CD4-positive, alpha-beta T cell (primary cell): ENCODE data around the gene CWF19L2. TPM values are rescaled to one million over a fixed set of nuclear protein-coding genes. Genes with fewer than 3 reads are reported as not detected.

ENCODE experiments used
- ATAC-seq: fragments of 200-7000 bp; cut with Tn5 transposase; one replicate; pipeline ENCODE4 v1.10.0; 2022; ENCODE audit warnings: mild to moderate bottlenecking; ENCODE audit not compliant: poor library complexity
- CTCF ChIA-PET: fragments of 350-600 bp; sonication (Branson Sonifier 250); formaldehyde crosslinking; loops from one replicate; lab custom pipeline; 2021; ENCODE audit warnings: antibody characterized with exemption, inconsistent platforms; lab: Charles Lee
- POLR2A ChIA-PET: fragments of 350-600 bp; sonication (Branson Sonifier 250); formaldehyde crosslinking; loops from one replicate; lab custom pipeline; 2021; ENCODE audit warnings: antibody characterized with exemption, inconsistent platforms; lab: Charles Lee
- DNase-seq, 14 experiments: peaks; one replicate each; pipeline ENCODE4 v3.0.0-alpha.2; 2013 to 2020; ENCODE audit warnings: mixed read lengths in 2 of 14
- H3K27ac ChIP-seq, 2 donors: one replicate each; pipeline versions ENCODE4 v1.5.1 to v1.7.0; 2013; ENCODE audit warnings: low read length in 2 of 2, low read depth in 1 of 2, mild to moderate bottlenecking in 1 of 2
- H3K27me3 ChIP-seq, 2 experiments: 1 replicate in 1 of 2; 2 replicates in 1 of 2; pipeline versions ENCODE4 v1.6.1 to v1.7.0; 2013; ENCODE audit warnings: low read length in 2 of 2, control low read depth in 1 of 2, mild to moderate bottlenecking in 1 of 2, moderate library complexity in 1 of 2; ENCODE audit not compliant: insufficient read depth in 2 of 2, control insufficient read depth in 1 of 2
- H3K36me3 ChIP-seq: one replicate; pipeline ENCODE4 v1.6.1; 2013; ENCODE audit warnings: low read length, control low read depth; ENCODE audit not compliant: insufficient read depth
- H3K4me1 ChIP-seq: one replicate; pipeline ENCODE4 v1.6.1; 2013; ENCODE audit warnings: low read length, control low read depth; ENCODE audit not compliant: insufficient read depth
- H3K4me3 ChIP-seq: one replicate; pipeline ENCODE4 v1.5.1; 2013; ENCODE audit warnings: mild to moderate bottlenecking, low read length, moderate library complexity
- H3K9me3 ChIP-seq, 2 experiments: 1 replicate in 1 of 2; 2 replicates in 1 of 2; pipeline versions ENCODE4 v1.6.1 to v1.7.0; 2013; ENCODE audit warnings: low read length in 2 of 2, mild to moderate bottlenecking in 2 of 2, control low read depth in 1 of 2, moderate library complexity in 1 of 2; ENCODE audit not compliant: control insufficient read depth in 1 of 2, insufficient read depth in 1 of 2
- H3K27ac Mint-ChIP-seq: one replicate; pipeline ENCODE4 v1.8.0; 2020; ENCODE audit warnings: mixed read lengths
- H3K27me3 Mint-ChIP-seq: one replicate; pipeline ENCODE4 v1.8.0; 2021; ENCODE audit warnings: mixed read lengths
- H3K36me3 Mint-ChIP-seq: one replicate; pipeline ENCODE4 v1.8.0; 2021; ENCODE audit warnings: low read depth, mixed read lengths
- H3K4me1 Mint-ChIP-seq: one replicate; pipeline ENCODE4 v1.8.0; 2021; ENCODE audit warnings: low read depth, mixed read lengths
- H3K4me3 Mint-ChIP-seq: one replicate; pipeline ENCODE4 v1.8.0; 2020; ENCODE audit warnings: mild to moderate bottlenecking, mixed read lengths
- H3K9me3 Mint-ChIP-seq: one replicate; pipeline ENCODE4 v1.8.0; 2020; ENCODE audit warnings: mixed read lengths
- CTCF ChIP-seq: fragments of 200-600 bp; IDR thresholded peaks from one replicate; pipeline ENCODE4 v1.8.0; 2022; ENCODE audit warnings: antibody characterized with exemption, mild to moderate bottlenecking
- intact Hi-C, 2 experiments: fragments of 100-400 bp; cut with DNase I in 1 of 2; cut with micrococcal nuclease in 1 of 2; formaldehyde crosslinking; loops; one replicate each; pipeline versions ENCODE4 v1.15.1 to v1.9.0; 2023 to 2025; cut with DNase I, micrococcal nuclease
- total RNA-seq, 174 experiments: library from RNA in 2 of 174; stranded (reverse) in 2 of 174; gene quantifications; one replicate each; pipeline ENCODE4 v1.2.3 and lab custom pipeline; 2021 to 2026

The CWF19L2 gene
- total RNA-seq, 2 experiments from 2014 or later = 21.2 to 21.8 TPM

- POLR2A ChIA-PET = interaction anchor here (0.8 to 2.0 kb wide), 12 partner anchors 9 to 1397 kb away, joined by 3 to 10 read pairs (median 4); partner anchors contain the start of genes AASDHPPT, ALKBH8, C11orf65 and CUL5
- DNase-seq = peak in 3 of 14 experiments; percentile 0 to 34 (median 8)
- Mint-ChIP-seq H3K27ac (peak overlapping the region; percentile 82), H3K36me3 (peaks cover 49% of the 10 kb centered on the region), H3K27me3 (peaks cover 1% of the 10 kb centered on the region), H3K4me1 (peaks cover 41% of the 10 kb centered on the region), H3K4me3 (peak overlapping the region; percentile 91), H3K9me3 (no peaks in the 10 kb centered on the region)
- CTCF ChIA-PET = interaction anchor here (1.7 to 2.4 kb wide), 2 partner anchors 552 to 1380 kb away, joined by 4 to 6 read pairs; partner anchors contain the start of genes AASDHPPT, CUL5 and KBTBD3
- intact Hi-C loops = loop anchor here (2.0 to 10.0 kb wide), 6 partner anchors 110 to 1382 kb away; partner anchors contain the start of genes AASDHPPT (in 2 of the 2), KBTBD3 (in 2 of the 2), C11orf65 (in 1 of the 2) and DDX10 (in 1 of the 2)
- no peaks in the 10 kb centered on the region for H3K27me3 ChIP-seq
- H3K4me1 ChIP-seq = peaks cover 7% of the 10 kb centered on the region
- no peak for TF ChIP-seq CTCF
- H3K27ac ChIP-seq = peak overlapping the region; percentile 73 to 79
- peak; percentile 13 for ATAC-seq
- peaks cover 23% of the 10 kb centered on the region for H3K36me3 ChIP-seq
- no peaks in the 10 kb centered on the region for H3K9me3 ChIP-seq
- H3K4me3 ChIP-seq = peak overlapping the region; percentile 92
These were observed 444 bp downstream of the CWF19L2 start for GRCh38 chr11:107457205-107457557.

- no peak overlapping the region for H3K27ac Mint-ChIP-seq
These were observed 3.9 kb downstream of the CWF19L2 start for GRCh38 chr11:107453594-107454286.

More at GRCh38 chr11:107453594-107454286, 3.9 kb downstream of the CWF19L2 start:
- intact Hi-C loops = loop anchor here in 1 of 2 experiments (10.0 kb wide), 3 partner anchors 1011 to 1379 kb away; partner anchors contain the start of genes AASDHPPT, C11orf65, DDX10 and KBTBD3
- no peaks in the 10 kb centered on the region for H3K9me3 ChIP-seq
- Mint-ChIP-seq H3K27me3 (no peaks in the 10 kb centered on the region), H3K9me3 (no peaks in the 10 kb centered on the region), H3K4me3 (no peak overlapping the region), H3K4me1 (peaks cover 70% of the 10 kb centered on the region), H3K36me3 (peaks cover 82% of the 10 kb centered on the region)
- H3K27me3 ChIP-seq = no peaks in the 10 kb centered on the region
- peaks cover 7% of the 10 kb centered on the region for H3K4me1 ChIP-seq
- DNase-seq (no peak), ATAC-seq (no peak)
- POLR2A ChIA-PET = no interaction called here
- H3K36me3 ChIP-seq = peaks cover 23% of the 10 kb centered on the region
- CTCF ChIA-PET = no interaction called here
- no peak overlapping the region for H3K27ac ChIP-seq
- no peak for TF ChIP-seq CTCF
- no peak overlapping the region for H3K4me3 ChIP-seq
